Stimulated activated CD4-positive, alpha-beta T cell treated with anti-CD3 and anti-CD28 coated beads, Interleukin-2, amount 100 ng/mL, for 24 hours (primary cell): ENCODE data around the gene CCDC39.

Experiments used
- DNase-seq, 2 donors: peaks; one replicate each; pipeline ENCODE4 v3.0.0-alpha.2; 2020

The CCDC39 gene

DNA sequence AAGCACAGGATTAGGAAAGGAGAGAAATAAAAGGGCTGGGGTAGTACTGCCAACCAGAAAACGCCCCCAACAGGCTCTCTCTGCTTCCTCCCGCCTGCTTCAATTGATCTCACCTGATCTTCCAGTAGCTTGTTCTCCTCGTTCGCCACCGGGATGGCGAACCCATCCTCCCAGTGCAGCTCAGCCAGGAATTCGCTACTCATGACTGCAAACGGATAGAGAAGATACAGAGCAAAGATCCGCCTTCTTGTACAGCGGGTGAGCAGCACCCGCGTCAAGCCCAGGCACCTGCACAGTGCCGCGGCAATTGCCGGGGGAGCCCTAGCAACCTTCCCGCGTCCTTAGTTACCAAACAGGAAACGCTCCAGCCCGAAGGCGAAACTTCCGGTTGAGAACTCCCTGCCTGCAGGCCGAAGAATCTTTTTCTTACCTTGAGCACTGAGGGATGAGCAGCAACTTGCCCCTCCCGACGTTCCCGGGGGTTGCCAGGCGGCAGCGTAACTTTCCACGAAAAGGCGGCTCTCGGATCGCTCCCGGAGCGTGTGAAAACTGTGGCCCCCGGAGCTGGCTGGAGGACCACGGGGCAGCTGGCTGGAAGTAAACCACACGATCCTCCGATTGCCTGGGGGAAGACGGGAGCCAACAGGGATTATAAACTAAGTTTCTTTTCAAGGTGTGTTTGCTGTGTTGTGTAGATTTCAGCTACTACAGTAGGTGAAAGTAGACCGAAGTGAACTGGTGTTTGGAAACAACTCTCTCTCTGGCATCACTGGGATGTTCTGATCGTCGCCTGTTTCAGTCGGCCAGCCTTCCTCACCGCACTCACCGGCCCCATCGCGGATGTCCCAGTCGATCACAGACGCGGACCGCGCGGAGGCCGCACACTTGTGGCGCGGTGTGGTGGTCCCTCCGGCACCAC, at the start of gene CCDC39:
CCDC39 (minus strand) TSS at position 312 of the 919 bp plus-strand sequence; CDS start at position 203, 109 bp downstream.
- peak; percentile 76 to 82 for DNase-seq

GRCh38 chr3:180720012-180720411, 40.7 kb upstream of the CCDC39 start:
- no peak for DNase-seq

DNA sequence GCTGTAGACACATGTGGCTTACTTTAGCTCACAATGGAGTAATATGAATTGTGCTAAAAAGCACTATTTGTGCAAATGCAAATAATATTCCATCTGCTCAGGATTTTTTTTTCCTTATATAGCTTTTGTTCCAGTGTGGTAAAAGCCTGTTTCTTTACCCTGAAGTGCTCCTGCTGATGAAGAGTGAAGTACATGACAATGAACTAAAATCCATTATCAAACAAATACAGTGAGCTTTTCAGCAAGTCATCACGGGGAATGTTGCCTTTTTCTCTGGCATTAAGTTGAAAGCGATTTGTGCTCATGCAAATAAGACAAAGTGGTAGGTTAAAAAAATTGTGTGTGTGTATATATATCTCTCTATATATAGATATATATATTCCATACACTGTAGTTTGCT, 28.6 kb upstream of the CCDC39 start:
- no peak for DNase-seq

GRCh38 chr3:180705619-180706018, 26.3 kb upstream of the CCDC39 start:
- DNase-seq, result no peak

- DNase-seq, result no peak
These were observed 25.2 kb upstream of the CCDC39 start for GRCh38 chr3:180704532-180704931.

DNA sequence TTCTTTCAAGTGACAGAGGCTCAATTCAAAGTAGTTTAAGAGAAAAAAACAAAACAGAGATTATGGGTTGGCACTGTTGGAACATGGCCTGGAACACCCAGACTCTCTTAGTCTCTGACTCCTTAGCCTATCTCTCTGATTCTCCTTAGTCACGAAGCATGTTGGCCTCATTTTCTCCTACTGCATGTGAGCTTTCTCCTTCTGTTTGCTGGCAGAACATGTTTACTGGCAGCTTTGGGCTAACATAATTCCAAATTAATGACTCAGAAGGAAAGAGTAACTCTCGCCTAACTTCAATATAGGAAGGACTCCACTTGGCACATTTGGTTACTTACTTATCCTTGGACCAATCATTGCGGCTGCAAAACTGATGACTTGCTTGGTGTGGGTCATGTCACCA, 21.7 kb upstream of the CCDC39 start:
- DNase-seq, result no peak

DNA sequence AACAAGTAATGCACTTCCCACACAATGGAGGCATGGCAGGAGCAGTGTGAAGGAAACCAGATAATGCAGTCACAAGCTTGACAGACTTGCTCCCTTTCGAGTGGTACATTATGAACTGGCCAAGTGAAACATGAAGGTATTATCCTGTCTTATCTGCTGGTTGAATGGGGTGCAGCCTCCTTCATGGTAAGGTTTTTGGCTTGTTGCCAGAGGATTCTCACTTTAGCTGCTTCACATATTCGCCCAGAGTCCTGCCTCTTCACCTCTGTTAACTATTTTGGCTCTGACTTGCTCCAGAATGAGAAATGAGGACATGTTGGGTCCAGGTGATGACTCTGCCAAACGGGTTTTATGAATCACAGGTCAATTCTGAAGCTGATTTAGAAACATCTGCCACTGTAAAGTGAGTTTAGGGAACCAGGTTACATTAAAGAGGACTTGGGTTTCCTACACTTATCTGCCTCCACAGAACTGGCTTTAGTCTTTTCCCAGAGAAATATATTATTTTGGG, 19.5 kb upstream of the CCDC39 start:
- no peak for DNase-seq

DNA sequence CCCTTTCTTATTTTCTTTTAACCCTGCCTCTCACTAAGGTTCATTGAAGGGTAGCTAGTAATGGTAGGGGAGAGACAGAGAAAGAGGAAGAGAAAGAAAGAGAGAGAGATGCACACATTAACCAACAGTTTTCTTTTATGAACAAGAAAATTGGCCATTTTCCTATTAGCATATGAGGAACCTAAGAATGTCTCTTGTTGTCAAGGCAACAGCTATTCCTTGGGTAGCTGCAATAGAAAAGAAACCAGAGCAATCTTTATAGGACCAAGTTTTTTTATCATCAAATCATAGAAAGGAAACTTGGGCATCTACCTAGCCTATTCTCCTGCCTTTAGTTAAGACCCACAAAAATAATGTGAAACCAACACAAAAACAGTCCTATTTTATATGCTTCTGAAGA, 15.0 kb upstream of the CCDC39 start:
- no peak for DNase-seq

- no peak for DNase-seq
These were observed 14.4 kb upstream of the CCDC39 start for GRCh38 chr3:180693656-180694055.

DNA sequence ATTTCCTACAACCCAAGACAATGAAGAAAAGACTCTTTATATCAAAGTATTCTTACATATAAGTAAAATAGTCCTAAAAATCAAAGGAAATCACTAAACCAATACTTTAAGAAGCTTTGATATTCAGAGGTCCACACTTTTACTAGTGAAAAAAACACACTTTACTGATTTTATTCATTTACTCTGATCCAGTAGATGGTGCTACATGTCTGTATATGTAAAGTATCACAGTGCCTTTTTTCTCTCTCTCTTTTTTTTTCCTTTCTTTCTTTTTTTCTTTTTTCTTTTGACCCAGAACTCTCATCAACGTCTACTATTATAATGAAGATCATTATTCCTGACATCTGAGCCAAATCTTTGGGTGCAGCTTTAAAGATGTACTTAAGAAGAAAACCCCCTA, 10.8 kb upstream of the CCDC39 start:
- no peak for DNase-seq

GRCh38 chr3:180684807-180685206, 5.5 kb upstream of the CCDC39 start:
- no peak for DNase-seq

DNA sequence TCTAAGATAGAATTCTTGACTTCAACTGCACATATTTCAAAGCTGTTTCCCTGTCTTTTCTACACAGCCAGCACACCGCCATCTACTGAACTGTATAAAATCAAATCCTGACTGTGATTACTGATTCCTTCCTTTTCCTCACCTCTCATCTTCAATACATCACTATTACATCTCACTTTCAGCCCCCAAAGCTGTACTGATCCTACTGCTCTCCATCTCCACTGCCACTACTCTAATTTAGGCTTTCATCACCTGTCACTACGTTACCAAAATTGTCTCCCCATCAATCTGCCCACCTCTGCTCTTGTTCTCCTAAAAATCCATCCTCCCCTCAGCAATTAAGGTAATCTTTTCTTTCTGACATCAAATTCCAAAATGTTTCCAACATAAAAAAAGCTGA, 4.5 kb upstream of the CCDC39 start:
- no peak for DNase-seq

GRCh38 chr3:180680097-180680430, 775 bp upstream of the CCDC39 start:
- DNase-seq, result peak; percentile 18 to 26

- DNase-seq, result no peak
These were observed 1.1 kb downstream of the CCDC39 start for GRCh38 chr3:180678231-180678630.

DNA sequence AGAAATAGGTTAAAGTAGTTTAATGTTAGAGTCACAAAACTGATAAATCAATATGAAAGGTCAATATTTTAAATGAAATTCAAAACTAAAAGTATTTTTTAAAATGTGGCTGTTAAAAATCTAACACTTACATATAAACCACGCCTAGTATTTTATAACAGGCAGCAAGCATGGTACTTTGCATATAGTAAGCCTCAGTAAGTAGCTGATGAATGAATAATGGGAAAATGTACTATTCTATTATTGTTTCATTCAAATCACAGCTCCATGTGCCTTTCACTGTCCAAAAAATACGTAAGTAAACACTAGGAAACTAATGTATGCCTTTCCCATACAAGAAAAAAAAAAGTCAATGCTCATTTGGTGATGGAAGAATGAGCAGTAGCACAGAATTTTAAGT, 17.8 kb downstream of the CCDC39 start:
- no peak for DNase-seq

GRCh38 chr3:180657094-180657493, 22.2 kb downstream of the CCDC39 start:
- no peak for DNase-seq

GRCh38 chr3:180656406-180656805, 22.9 kb downstream of the CCDC39 start:
- no peak for DNase-seq

- DNase-seq, result no peak
These were observed 33.0 kb downstream of the CCDC39 start for GRCh38 chr3:180646187-180646790.

GRCh38 chr3:180640987-180641386, 38.3 kb downstream of the CCDC39 start:
- DNase-seq, result no peak

DNA sequence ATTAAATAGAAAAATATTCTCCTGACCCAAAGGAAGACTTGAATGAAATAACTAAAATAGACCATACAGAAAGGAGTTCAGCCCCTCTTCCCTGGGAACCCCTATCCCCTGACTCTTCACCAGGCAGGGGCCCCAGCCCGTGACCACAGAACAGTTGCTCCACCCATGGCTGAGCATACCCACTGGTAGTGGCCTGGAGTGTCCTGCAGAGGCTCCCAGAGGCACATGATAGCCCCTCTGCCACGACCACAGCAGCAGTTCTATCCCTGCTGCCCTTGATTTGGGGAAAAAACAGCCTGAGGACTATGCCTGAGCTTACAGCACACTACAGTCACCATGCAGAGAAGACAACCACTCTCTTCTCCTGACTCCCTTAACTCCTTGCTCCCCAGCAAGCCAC, 45.6 kb downstream of the CCDC39 start:
- DNase-seq, result no peak

GRCh38 chr3:180631317-180631716, 48.0 kb downstream of the CCDC39 start:
- no peak for DNase-seq

GRCh38 chr3:180630371-180630770, 48.9 kb downstream of the CCDC39 start:
- DNase-seq, result no peak

DNA sequence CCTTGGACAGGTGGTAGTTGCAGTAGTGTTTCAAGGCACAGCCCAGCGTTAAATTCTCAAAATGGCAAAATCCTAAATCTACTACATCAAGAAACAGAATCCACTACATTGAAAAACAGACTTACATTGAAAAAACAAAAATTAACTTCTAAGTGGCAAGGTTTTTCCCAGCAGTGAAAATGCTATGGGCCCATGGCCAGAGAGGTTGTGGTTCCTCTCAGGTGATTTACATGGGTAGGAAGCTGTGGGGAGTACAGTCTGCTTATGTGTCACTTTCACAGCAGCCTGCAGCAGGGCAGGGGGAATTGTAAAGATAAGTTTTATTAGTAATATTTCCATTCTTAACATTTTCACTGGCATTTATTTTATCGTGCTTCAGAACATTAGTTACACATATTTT, 52.4 kb downstream of the CCDC39 start:
- no peak for DNase-seq

DNA sequence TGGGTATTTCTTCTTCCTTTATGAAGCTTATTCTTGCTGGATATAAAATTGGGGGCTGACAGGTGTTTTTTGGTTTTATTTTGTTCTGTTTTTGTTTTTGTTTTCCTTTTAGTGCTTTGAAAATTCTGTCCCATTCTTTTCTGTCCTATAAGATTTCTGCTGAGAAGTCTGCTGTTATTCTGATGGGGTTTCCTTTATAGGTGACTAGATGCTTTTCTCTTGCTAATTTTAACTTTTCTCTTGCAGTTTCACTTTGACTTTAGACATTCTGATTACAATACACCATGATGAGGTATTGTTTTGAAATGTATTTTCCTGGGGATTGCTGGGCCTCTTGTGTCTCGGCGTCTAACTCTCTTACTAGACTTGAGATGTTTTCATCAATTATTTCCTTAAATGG, 54.6 kb downstream of the CCDC39 start:
- no peak for DNase-seq
